NB4 (cell line): Measurements from ENCODE around the gene ACIN1.

Experiments used
- DNase-seq: peaks from one replicate; pipeline ENCODE4 v3.0.0; 2010; ENCODE audit warnings: low read depth
- H3K4me3 ChIP-seq: one replicate; pipeline ENCODE4 v1.5.1; 2011; ENCODE audit warnings: mild to moderate bottlenecking, low read depth, low read length, moderate library complexity
- CTCF ChIP-seq: IDR thresholded peaks from one replicate; pipeline ENCODE4 v1.5.1; 2012; ENCODE audit warnings: low read depth, low read length
- MAX ChIP-seq: IDR thresholded peaks from 2 replicates; pipeline ENCODE4 v1.6.1; 2011; ENCODE audit warnings: low read depth, low read length
- MYC ChIP-seq: IDR thresholded peaks from 2 replicates; pipeline ENCODE4 v1.6.1; 2011; ENCODE audit warnings: low read depth, low read length
- POLR2A ChIP-seq: IDR thresholded peaks from 2 replicates; pipeline ENCODE4 v1.6.1; 2011; ENCODE audit warnings: mild to moderate bottlenecking; ENCODE audit not compliant: insufficient read length; ENCODE audit errors: extremely low read depth

ACIN1 gene

DNA sequence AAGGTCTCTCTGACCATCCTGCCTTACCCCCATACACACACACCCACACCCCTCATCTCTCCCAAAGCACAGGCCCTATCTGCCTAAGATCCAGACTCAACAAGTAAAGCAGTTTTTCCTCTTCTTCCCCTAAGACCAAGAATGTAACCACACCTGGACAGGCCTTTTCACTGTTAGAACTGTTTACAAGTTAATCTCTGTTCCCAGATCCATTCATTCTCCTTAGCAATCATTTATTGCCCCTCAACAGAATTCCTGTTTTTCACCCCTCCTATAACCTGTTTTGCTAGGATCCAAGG, 11.8 kb upstream of the ACIN1 start:
- TF ChIP-seq MAX (no peak), POLR2A (no peak), CTCF (no peak), MYC (no peak)
- no peak for DNase-seq
- no peak overlapping the region for H3K4me3 ChIP-seq

DNA sequence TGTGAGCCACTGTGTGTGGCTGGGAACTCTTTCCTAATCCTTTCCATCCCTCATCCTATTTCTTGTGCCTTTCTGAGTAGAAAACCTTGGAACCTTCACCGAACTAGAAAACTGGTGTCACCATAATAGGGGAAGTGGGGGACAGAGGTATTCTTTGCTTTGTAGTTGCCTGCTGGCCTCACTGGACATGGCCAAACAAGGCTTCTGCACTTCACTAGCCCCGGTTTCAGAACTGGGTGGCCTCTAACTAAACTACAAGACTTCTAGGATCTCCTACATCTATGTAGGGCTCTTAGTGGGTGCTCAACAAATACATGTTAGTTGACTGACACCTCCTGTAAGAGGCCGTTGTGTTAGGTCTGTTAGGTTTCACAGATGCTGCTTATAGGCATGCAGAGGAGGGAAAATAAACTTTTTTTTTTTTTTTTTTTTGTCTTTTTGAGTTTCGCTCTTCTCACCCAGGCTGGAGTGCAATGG, 10.4 kb upstream of the ACIN1 start:
- DNase-seq = no peak
- no peak overlapping the region for H3K4me3 ChIP-seq
- TF ChIP-seq CTCF = no peak
- TF ChIP-seq MAX = no peak
- TF ChIP-seq POLR2A = no peak
- no peak for TF ChIP-seq MYC

- no peak for DNase-seq
- no peak for TF ChIP-seq MYC
- TF ChIP-seq MAX = no peak
- TF ChIP-seq CTCF = no peak
- no peak within 1 kb of the TSS for H3K4me3 ChIP-seq
Observed at GRCh38 chr14:23104591-23105347, 9.8 kb upstream of the ACIN1 start, which contains the start of gene CIROP. TSS of gene CIROP (minus strand) at chr14:23104989. CDS start at chr14:23104920, 69 bp downstream.

GRCh38 chr14:23104070-23104590, 9.2 kb upstream of the ACIN1 start:
- TF ChIP-seq POLR2A = no peak
- TF ChIP-seq CTCF = no peak
- H3K4me3 ChIP-seq = no peak overlapping the region
- no peak for DNase-seq

DNA sequence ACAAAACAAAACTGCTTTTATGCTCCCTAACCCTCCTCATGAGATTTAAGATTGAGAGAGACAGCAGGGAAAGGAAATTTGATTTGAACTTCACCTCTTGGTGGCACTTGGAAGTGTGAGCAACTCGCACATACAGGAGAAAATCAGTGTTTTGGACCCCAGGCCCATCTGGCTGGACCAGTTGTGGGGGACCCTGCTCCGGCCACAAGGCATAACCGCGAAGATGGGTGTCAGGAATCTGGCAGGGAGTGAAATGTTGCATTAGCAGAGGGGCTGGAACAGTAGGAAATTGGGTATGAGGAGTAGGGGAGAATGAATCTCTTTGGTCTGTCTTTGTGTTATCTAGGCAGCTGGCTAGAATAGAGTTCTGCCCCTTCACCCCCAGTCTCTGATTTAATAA, 8.6 kb upstream of the ACIN1 start:
- H3K4me3 ChIP-seq = no peak overlapping the region
- DNase-seq = no peak
- TF ChIP-seq MAX (no peak), MYC (no peak), POLR2A (no peak), CTCF (no peak)
